Neuronal stem cell (in vitro differentiated cells): Measurements from ENCODE around the gene RAB11FIP2.

Source experiments
- DNase-seq: peaks from one replicate; pipeline ENCODE4 v3.0.0-alpha.2; 2013; ENCODE audit warnings: low spot score
- H2AFZ ChIP-seq: one replicate; pipeline ENCODE4 v1.6.1; 2013; ENCODE audit warnings: mild to moderate bottlenecking, low read length, inconsistent platforms
- H2AK5ac ChIP-seq: 2 replicates; pipeline ENCODE4 v1.6.1; 2013; ENCODE audit warnings: low read depth, mild to moderate bottlenecking, inconsistent platforms, low read length, moderate library complexity, mixed read lengths
- H2BK120ac ChIP-seq: 2 replicates; pipeline ENCODE4 v1.6.1; 2013; ENCODE audit warnings: low read depth, mild to moderate bottlenecking, inconsistent platforms, low read length, moderate library complexity, mixed read lengths
- H2BK12ac ChIP-seq: one replicate; pipeline ENCODE4 v1.6.1; 2013; ENCODE audit warnings: low read length, inconsistent platforms
- H2BK15ac ChIP-seq: 2 replicates; pipeline ENCODE4 v1.6.1; 2013; ENCODE audit warnings: mild to moderate bottlenecking, low read length, inconsistent platforms, mixed read lengths
- H2BK5ac ChIP-seq: one replicate; pipeline ENCODE4 v1.6.1; 2013; ENCODE audit warnings: inconsistent platforms, mild to moderate bottlenecking, low read length, moderate library complexity
- H3K14ac ChIP-seq: one replicate; pipeline ENCODE4 v1.6.1; 2013; ENCODE audit warnings: low read length, inconsistent platforms
- H3K18ac ChIP-seq: 2 replicates; pipeline ENCODE4 v1.6.1; 2013; ENCODE audit warnings: low read length, inconsistent platforms
- H3K23ac ChIP-seq: 2 replicates; pipeline ENCODE4 v1.6.1; 2013; ENCODE audit warnings: low read depth, mild to moderate bottlenecking, mixed read lengths, low read length, inconsistent platforms; ENCODE audit not compliant: poor library complexity
- H3K27ac ChIP-seq: replicated peaks from 3 replicates; pipeline ENCODE4 v1.5.1; 2013; ENCODE audit warnings: low read length, inconsistent platforms
- H3K27me3 ChIP-seq, 3 experiments: 2 replicates each; pipeline ENCODE4 v1.6.1; 2013; ENCODE audit warnings: low read length in 3 of 3, mild to moderate bottlenecking in 2 of 3, inconsistent platforms in 1 of 3, low read depth in 1 of 3, mixed read lengths in 1 of 3, moderate library complexity in 1 of 3; ENCODE audit not compliant: control insufficient read depth in 3 of 3, insufficient read depth in 3 of 3
- H3K36me3 ChIP-seq, 2 donors: replicated peaks in 1 of 2; 2 replicates each; pipeline ENCODE4 v1.6.1; 2013; ENCODE audit warnings: low read length in 2 of 2; ENCODE audit not compliant: control insufficient read depth in 2 of 2, insufficient read depth in 2 of 2
- H3K4ac ChIP-seq: 2 replicates; pipeline ENCODE4 v1.6.1; 2013; ENCODE audit warnings: inconsistent platforms, mild to moderate bottlenecking, low read length, moderate library complexity
- H3K4me1 ChIP-seq, 2 donors: 1 replicate in 1 of 2; 2 replicates in 1 of 2; pipeline ENCODE4 v1.6.1; 2013; ENCODE audit warnings: low read length in 2 of 2, low read depth in 1 of 2; ENCODE audit not compliant: control insufficient read depth in 2 of 2, insufficient read depth in 1 of 2
- H3K4me2 ChIP-seq: one replicate; pipeline ENCODE4 v1.6.1; 2013; ENCODE audit warnings: mild to moderate bottlenecking, low read length, inconsistent platforms; ENCODE audit not compliant: insufficient read depth, poor library complexity, severe bottlenecking
- H3K4me3 ChIP-seq, 2 donors: 2 replicates each; pipeline ENCODE4 v1.5.1; 2013; ENCODE audit warnings: low read length in 2 of 2, mild to moderate bottlenecking in 2 of 2, inconsistent platforms in 1 of 2, moderate library complexity in 1 of 2
- H3K79me1 ChIP-seq: one replicate; pipeline ENCODE4 v1.6.1; 2013; ENCODE audit warnings: low read depth, mild to moderate bottlenecking, inconsistent platforms, low read length, moderate library complexity
- H3K9ac ChIP-seq: one replicate; pipeline ENCODE4 v1.6.1; 2013; ENCODE audit warnings: mild to moderate bottlenecking, low read depth, low read length, inconsistent platforms; ENCODE audit not compliant: poor library complexity
- H3K9me3 ChIP-seq, 2 donors: replicated peaks in 1 of 2; 2 replicates each; pipeline versions ENCODE3 to v1.6.1; 2013; ENCODE audit warnings: low read length in 2 of 2, mild to moderate bottlenecking in 2 of 2, inconsistent platforms in 1 of 2, low read depth in 1 of 2, mixed read lengths in 1 of 2, moderate library complexity in 1 of 2; ENCODE audit not compliant: control insufficient read depth in 2 of 2, insufficient read depth in 1 of 2
- H4K8ac ChIP-seq: one replicate; pipeline ENCODE4 v1.6.1; 2013; ENCODE audit warnings: low read depth, mild to moderate bottlenecking, inconsistent platforms, low read length, moderate library complexity
- H4K91ac ChIP-seq: one replicate; pipeline ENCODE4 v1.6.1; 2013; ENCODE audit warnings: low read length, low read depth, mild to moderate bottlenecking, inconsistent platforms; ENCODE audit not compliant: poor library complexity
- WGBS, 2 donors: extraction: QIAGEN DNeasy Blood & Tissue Kit; methylation state at CpG; one replicate each; pipeline ENCODE4 v1.1.7; 2013; ENCODE audit warnings: missing lambda C conversion rate in 2 of 2, mixed read lengths in 1 of 2; ENCODE audit not compliant: insufficient read length in 2 of 2, insufficient replicate concordance in 1 of 2; ENCODE audit errors: extremely low coverage in 2 of 2; 5-methylcytosine and 5-hydroxymethylcytosine counted together

Gene RAB11FIP2

GRCh38 chr10:118020365-118020764 is 26.4 kb downstream of the RAB11FIP2 start:
- H3K4me1 ChIP-seq, result peaks cover 2 to 16% of the 10 kb centered on the region in 2 donors
- no peak overlapping the region for H3K23ac ChIP-seq

GRCh38 chr10:118017850-118018249 is 28.9 kb downstream of the RAB11FIP2 start:
- Histone ChIP-seq H2AK5ac (no peak overlapping the region), H3K9ac (no peak overlapping the region), H3K27me3 (no peaks in the 10 kb centered on the region), H3K4ac (no peak overlapping the region), H2BK120ac (no peak overlapping the region), H3K4me1 (peaks cover 5 to 18% of the 10 kb centered on the region in 2 donors), H3K4me3 (no peak overlapping the region), H2BK12ac (no peak overlapping the region), H3K18ac (no peak overlapping the region), H3K4me2 (no peak overlapping the region), H3K79me1 (no peaks in the 10 kb centered on the region), H2AFZ (no peak overlapping the region), H3K14ac (no peak overlapping the region), H3K23ac (no peak overlapping the region), H4K91ac (no peak overlapping the region), H3K36me3 (peaks cover 0 to 3% of the 10 kb centered on the region in 2 donors), H3K9me3 (no peaks in the 10 kb centered on the region), H2BK5ac (no peak overlapping the region), H3K27ac (peak overlapping the region; percentile 69), H2BK15ac (no peak overlapping the region), H4K8ac (no peak overlapping the region)
- DNase-seq, result peak; percentile 70
- WGBS, 2 donors, result no CpG with 5 or more reads among the region's 5 CpGs

More at GRCh38 chr10:118020365-118020764, 26.4 kb downstream of the RAB11FIP2 start:
- H3K27me3 ChIP-seq, result no peaks in the 10 kb centered on the region
- no peak overlapping the region for H2BK12ac ChIP-seq
- no peak overlapping the region for H3K4ac ChIP-seq
- no CpG with 5 or more reads among the region's 3 CpGs for WGBS, 2 donors
- no peaks in the 10 kb centered on the region for H3K9me3 ChIP-seq
- no peak overlapping the region for H2BK15ac ChIP-seq
- no peak overlapping the region for H3K4me2 ChIP-seq
- no peak overlapping the region for H3K14ac ChIP-seq
- no peak overlapping the region for H3K4me3 ChIP-seq
- no peak overlapping the region for H2AK5ac ChIP-seq
- H3K79me1 ChIP-seq, result no peaks in the 10 kb centered on the region
- H3K36me3 ChIP-seq, result peaks cover 2 to 3% of the 10 kb centered on the region in 2 donors
- DNase-seq, result no peak
- H3K18ac ChIP-seq, result no peak overlapping the region
- H2BK120ac ChIP-seq, result no peak overlapping the region
- H2BK5ac ChIP-seq, result no peak overlapping the region
- no peak overlapping the region for H2AFZ ChIP-seq
- no peak overlapping the region for H3K9ac ChIP-seq
- no peak overlapping the region for H4K8ac ChIP-seq
- no peak overlapping the region for H4K91ac ChIP-seq
- H3K27ac ChIP-seq, result no peak overlapping the region

GRCh38 chr10:118017071-118017740 is 29.5 kb downstream of the RAB11FIP2 start:
- H4K8ac ChIP-seq, result no peak overlapping the region
- no peak overlapping the region for H3K4ac ChIP-seq
- peak overlapping the region; percentile 70 for H3K27ac ChIP-seq
- no peak overlapping the region for H2BK120ac ChIP-seq
- H2BK12ac ChIP-seq, result no peak overlapping the region
- H3K9ac ChIP-seq, result no peak overlapping the region
- no peak overlapping the region for H3K4me3 ChIP-seq
- H2AK5ac ChIP-seq, result no peak overlapping the region
- no peaks in the 10 kb centered on the region for H3K27me3 ChIP-seq
- WGBS, 2 donors, result no CpG with 5 or more reads among the region's 12 CpGs
- peaks cover 5 to 18% of the 10 kb centered on the region in 2 donors for H3K4me1 ChIP-seq
- H3K14ac ChIP-seq, result no peak overlapping the region
- no peak overlapping the region for H2BK5ac ChIP-seq
- no peak for DNase-seq
- H2AFZ ChIP-seq, result no peak overlapping the region
- H3K36me3 ChIP-seq, result peaks cover 0 to 3% of the 10 kb centered on the region in 2 donors
- no peak overlapping the region for H3K4me2 ChIP-seq
- H3K9me3 ChIP-seq, result no peaks in the 10 kb centered on the region
- no peak overlapping the region for H3K23ac ChIP-seq
- H3K79me1 ChIP-seq, result no peaks in the 10 kb centered on the region
- no peak overlapping the region for H2BK15ac ChIP-seq
- H4K91ac ChIP-seq, result no peak overlapping the region
- H3K18ac ChIP-seq, result peak overlapping the region; percentile 88

GRCh38 chr10:118012952-118013525 is 33.7 kb downstream of the RAB11FIP2 start:
- Histone ChIP-seq H3K4me1 (peaks cover 5 to 13% of the 10 kb centered on the region in 2 donors), H2BK5ac (no peak overlapping the region), H3K27ac (no peak overlapping the region), H3K36me3 (peaks cover 0 to 14% of the 10 kb centered on the region in 2 donors), H3K79me1 (no peaks in the 10 kb centered on the region), H2BK15ac (no peak overlapping the region), H3K18ac (no peak overlapping the region), H2BK120ac (no peak overlapping the region), H3K4ac (no peak overlapping the region), H4K8ac (no peak overlapping the region), H3K23ac (no peak overlapping the region), H3K9ac (no peak overlapping the region), H3K4me3 (no peak overlapping the region), H2AK5ac (no peak overlapping the region), H3K9me3 (no peaks in the 10 kb centered on the region), H2BK12ac (no peak overlapping the region), H3K14ac (no peak overlapping the region), H4K91ac (no peak overlapping the region), H3K27me3 (no peaks in the 10 kb centered on the region), H3K4me2 (no peak overlapping the region), H2AFZ (no peak overlapping the region)
- peak; percentile 61 for DNase-seq
